Kidney capillary endothelial cell (primary cell): Measurements from ENCODE around the gene ASTL.

Source experiments
- DNase-seq: peaks from one replicate; pipeline ENCODE4 v3.0.0-alpha.2; 2018; ENCODE audit warnings: low spot score

Gene ASTL

GRCh38 chr2:96083064-96083939 lies 55.0 kb downstream of the ASTL start:
- no peak for DNase-seq

DNA sequence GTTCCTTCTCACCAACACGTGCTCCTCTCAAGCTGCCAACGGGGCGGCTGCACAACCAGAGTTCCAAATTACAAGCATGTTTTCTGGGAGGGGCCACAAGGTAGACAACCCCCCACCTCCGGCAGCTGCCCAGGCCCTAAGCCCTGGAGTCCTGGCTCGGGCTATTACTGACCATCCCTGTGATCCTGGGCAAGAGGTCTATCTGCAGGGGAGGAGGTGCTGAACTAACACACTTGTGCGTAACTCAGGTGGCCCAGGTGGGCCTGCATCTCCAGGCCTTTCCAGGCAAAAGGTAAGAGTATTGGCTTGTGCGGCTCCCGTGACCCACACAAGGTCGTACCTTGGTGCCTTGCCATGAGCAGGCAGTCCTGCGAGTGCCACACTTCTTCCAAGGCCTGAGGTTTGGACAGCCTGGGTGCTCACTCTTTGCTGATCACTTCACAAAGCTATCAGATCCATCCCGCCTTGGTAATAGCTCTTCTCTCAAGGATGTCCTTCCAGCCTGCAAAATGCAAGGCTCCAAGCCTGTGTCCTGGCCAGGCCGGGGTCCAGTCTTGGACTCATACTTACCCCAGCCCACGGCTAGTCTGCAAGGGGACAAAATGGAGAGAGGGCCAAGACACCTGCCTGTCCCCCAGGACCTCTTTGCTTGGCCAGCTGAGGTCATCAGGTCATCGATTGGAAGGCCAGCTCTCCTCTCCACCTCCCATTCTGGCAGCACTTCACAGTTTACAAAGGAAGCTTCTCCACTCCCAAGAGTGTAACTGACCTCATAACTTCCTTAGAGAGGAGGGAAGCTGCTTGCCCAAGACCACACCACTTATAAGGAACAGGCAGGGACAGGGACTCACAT lies 55.9 kb downstream of the ASTL start:
- no peak for DNase-seq

DNA sequence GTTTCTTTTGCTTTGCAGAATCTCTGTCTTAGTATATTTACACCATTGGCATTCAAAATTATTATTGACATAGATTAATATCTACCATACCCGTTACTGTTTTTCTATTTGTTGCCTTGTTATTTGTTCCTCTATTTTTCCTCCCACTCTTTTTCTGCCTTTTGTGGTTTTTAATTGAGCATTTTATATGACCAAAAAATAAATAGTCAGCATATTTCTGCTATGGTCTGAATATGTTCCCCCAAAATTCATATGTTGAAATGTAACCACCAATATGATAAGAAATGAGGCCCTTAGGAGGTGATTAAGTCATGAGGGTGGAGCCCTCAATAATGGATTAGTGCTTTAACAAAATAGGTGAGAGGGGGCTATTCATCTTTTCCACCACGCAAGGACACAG lies 57.3 kb downstream of the ASTL start:
- DNase-seq: no peak

DNA sequence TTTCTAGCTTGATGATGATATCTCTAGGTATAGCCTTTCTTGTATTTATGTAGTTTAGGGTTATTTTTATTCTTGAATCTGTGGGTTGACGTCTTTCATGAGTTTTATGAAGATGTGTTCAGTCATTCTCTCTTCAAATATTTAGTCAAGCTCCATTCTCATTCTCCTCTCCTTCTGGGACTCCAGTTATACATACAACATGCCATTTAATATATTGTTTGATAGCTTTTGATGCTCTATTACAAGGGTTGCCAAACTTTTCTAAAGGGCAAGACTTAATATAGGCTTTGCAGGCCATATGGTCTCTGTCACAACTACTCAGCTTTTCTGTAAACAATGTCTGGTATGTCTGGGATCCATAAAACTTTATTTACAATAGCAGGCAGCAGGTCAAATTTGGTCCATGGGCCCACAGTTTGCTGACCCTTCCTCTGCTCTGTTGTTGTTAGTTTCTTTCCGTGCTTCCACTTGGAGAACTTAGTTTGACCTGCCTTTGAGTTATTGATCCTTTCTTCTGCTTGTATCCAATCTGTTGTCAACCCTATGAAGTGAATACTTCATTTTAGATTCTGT lies 63.0 kb downstream of the ASTL start:
- no peak for DNase-seq

GRCh38 chr2:96074156-96074555 lies 64.1 kb downstream of the ASTL start:
- no peak for DNase-seq

GRCh38 chr2:96073170-96073775 lies 65.0 kb downstream of the ASTL start:
- no peak for DNase-seq
